SW 1271 (cell line): ENCODE measurements around the gene SHCBP1L.

Source experiments
- DNase-seq, 2 experiments: peaks; one replicate each; lab custom pipeline; 2025; lab: John Stamatoyannopoulos, UW

Gene SHCBP1L

DNA sequence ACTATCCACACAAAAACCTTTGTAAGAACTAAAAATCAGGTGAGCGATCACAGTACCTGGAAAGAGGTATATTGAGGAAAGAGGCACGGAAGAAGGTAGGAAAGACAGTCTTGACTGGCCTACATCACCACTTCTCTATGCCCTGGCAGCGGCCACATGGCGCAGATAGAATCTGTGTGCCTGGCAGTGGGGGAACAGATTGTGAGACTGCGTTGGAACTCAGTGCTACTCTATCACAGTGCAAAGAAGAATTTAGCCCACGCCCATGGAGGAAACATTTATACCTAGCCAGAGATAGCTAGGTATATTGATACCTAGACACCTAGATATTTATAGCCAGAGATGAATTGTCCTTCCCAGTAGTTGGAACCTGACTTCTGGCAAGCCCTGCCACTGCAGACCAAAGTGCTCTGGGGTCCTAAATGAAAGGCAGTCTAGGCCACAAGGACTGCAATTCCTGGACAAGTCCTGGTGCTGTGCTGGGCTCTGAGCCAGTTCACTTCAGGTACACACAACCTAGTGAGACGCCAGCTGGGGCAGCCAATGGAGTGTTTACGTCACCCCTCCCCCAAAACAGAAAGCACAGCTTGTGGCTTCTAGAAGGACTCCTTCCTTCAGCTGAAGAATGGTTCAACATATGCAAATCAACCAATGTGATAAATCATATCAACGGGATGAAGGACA is 61.9 kb downstream of the SHCBP1L start:
- no peak for DNase-seq

DNA sequence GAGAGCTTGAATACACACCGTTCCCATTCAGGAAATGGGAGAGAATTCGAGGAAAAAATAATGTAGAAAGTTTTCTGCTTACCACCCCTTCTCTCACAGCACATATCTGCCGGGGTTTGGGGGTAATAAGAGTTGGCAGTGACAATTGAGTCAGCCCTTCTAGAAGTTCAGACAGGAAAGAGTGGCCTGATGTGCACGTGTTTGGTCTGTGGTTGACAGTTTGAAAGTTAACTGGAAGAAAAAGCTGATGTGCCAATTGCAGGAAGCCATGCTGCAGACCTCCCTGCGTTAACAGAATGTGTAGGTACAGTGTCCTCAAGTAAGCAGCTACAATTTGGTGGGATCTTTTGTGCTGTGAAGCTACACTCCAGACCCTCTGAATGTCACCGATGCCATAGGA is 63.0 kb downstream of the SHCBP1L start:
- DNase-seq = no peak

DNA sequence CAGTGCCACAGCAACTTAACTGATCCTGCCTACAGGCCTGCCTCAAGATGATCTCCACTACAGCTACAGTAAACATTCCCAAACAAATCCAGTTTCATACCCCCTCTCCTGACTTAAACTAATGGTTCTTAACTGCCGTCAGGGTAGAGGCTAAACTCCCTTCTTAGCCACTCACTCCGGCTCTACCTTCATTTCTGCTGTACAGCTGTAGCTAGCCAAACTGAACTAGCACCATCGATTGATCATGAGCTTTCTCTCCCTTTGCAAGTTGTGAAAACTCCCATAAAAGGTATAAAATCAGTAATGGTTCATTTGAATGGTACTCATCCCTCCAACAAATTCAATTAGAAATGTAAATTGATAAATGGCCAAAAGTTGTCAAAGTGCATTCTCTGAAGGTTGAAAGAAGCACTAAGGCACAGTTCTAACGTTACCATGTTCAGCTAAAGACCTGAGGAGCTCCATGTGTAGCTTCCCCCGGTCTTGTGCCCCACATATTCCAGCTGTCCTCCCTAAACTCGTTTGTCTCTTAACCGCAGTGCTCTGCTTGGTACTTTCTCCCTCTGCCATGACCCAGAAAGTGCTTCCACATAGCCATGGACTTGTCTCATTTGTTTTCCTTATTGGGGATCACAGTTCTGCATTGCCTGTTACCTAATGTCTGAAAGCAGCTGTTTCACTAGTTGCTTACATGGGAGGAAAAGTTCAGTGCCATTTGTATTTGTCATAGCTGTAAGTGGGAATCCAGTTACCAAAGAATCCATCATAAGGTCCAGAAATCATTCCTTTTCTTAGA is 64.0 kb downstream of the SHCBP1L start:
- DNase-seq = no peak

DNA sequence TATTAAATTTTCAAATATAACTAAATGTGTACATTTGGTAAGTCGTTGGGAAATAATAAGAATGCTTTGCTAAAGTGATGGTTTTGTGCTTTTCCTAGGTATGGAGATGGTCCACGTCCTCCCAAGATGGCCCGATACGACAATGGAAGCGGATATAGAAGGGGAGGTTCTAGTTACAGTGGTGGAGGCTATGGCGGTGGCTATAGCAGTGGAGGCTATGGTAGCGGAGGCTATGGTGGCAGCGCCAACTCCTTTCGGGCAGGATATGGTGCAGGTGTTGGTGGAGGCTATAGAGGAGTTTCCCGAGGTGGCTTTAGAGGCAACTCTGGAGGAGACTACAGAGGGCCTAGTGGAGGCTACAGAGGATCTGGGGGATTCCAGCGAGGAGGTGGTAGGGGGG is 66.0 kb downstream of the SHCBP1L start:
- no peak for DNase-seq

DNA sequence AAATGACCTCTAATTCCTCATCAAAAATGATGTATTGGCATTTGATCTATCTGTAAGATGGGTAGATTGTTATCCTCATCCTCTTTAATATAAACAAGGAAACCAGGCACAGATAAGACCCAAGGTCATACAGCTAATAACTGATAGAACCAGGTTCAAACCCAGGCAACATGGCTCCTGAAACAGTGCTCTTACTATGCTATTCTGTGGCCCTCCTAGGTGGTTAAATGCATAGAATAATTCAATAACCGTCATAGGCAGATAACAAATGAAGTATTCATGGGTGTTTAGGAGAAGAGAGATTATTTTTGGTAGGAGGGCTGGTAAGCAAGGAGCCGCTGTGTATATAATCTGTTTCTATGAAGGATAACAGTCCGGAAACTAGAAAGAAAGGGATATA is 67.4 kb downstream of the SHCBP1L start:
- no peak for DNase-seq

DNA sequence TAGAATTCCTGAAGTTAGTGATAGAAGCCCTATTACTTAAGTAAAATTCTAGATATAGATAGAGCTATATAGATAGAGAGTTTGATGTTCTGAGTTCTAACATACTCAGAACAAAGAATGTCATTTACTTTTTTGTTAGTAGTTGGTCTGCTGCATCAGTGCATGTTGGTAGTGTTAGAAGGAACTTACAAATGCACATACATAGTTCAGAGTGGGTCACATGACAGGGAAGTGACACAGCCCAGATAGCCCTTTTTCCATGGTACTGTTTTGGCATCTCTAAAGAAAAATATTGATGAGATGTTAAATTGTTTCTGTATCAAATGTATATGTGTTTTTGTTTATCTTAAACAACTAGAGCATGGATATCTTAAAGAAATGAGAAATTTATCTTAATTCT is 68.1 kb downstream of the SHCBP1L start:
- no peak for DNase-seq

DNA sequence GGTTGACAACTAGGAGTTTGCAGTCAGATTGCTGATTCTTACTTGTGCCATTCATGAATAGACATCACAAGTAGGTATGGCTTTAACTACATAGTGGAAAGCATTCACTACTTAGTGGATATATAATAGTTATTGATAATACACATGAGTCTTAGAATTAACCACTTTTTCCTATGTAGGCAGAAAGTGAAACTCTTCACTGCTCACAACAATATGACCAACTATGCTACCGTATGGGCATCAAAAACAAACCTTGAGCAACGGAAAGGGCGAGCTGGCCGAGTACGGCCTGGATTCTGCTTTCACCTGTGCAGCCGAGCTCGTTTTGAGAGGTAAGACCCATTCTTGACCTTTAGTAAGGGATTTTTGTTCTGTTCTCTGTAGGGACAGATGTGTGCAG is 75.1 kb downstream of the SHCBP1L start:
- DNase-seq = no peak

DNA sequence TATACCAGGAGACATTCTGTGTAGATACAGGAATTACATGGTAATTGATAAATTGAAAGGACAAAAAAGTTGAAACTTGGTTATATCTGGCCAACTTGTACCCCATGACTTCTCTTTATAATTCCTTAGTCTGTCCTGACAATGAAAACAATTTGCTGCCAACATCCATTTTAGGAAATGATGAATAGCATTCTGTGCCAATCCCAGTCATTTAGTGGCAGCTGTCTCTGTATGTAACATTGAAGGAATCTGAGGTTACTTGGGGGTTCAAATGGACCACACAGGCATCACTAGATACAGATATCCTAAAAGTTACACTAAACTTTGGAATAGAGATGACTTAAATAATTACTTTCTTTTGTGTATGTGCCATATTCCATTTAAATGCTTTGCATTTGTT is 75.6 kb downstream of the SHCBP1L start:
- no peak for DNase-seq

DNA sequence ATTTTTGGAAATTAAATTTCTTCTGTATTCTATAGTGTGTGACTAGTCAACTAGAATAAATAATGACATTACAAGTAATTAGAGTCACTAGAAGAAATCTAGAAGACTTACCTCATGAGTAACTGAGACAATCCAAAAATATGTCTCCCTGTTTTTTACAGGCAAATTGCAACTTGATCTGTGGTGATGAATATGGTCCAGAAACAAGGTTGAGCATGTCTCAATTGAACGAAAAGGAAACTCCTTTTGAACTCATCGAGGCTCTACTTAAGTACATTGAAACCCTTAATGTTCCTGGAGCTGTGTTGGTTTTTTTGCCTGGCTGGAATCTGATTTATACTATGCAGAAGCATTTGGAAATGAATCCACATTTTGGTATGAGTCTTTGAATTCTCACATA is 77.1 kb downstream of the SHCBP1L start:
- no peak for DNase-seq

DNA sequence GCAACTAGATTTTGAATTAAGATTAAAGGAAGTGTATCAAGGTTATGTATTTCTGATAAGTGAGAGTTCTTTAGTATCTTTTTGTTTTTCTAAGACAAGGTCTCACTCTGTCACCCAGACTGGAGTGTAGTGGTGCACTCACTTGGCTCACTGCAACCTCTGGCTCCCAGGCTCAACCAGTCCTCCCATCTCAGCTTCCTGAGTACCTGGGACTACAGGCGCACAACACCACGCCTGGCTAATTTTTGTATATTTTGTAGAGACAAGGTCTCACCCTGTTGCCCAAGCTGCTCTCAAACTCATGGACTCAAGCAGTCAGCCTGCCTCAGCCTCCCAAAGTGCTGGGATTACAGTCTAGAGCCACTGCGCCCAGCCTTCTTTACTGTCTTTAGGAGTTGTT is 80.1 kb downstream of the SHCBP1L start:
- DNase-seq = no peak

DNA sequence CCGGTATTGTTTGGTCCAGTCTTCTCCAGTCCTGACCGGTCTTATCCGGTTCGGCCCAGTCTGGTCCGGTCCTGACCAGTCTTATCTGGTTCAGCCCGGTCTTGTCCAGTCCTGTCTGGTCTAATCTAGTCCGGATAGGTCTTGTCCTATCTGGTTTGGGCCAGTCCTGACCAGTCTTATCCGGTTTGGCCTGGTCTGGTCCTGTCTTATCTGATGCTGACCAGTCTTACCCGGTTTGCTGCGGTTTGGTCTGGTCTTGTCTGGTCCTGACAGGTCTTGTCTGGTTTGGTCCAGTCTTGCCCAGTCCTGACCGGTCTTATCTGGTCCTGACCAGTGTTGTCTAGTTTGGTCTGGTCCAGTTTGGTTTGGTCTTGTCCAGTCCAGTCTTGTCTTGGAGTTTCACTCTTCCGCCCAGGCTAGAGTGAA is 83.7 kb downstream of the SHCBP1L start:
- DNase-seq = no peak

DNA sequence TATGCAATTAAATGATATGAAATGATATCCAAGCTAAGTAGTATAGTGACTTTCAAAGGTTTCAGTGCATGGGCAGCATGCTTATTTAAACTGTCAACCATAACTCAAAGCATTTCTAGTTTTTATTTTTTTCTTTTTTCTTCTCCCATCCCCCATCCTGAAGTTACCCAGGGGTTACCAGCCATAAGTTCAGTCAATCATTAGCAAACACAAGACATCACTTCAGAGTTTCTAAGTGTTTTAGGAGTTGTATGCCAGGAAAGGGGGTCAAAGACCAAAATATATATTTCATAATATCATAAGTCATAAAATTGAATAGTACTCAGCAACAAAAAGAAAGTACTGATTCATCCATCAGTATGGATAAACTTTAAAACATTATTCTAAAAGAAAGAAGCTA is 85.1 kb downstream of the SHCBP1L start:
- no peak for DNase-seq

DNA sequence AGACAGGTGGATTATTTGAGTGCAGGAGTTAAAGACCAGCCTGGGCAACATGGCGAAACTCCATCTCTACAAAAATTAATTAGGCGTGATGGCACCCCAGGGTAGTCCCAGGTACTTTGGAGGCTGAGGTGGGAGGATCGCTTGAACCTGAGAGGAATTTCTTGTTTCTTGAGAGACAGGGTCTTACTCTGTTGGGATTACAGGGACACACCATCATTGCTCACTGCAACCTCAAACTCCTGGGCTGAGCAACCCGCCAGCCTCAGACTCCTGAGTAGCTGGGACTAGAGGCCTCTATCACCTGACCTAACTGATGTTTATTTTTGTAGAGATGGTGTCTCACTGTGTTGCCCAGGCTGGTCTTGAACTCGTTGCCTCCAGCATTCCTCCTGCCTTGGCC is 89.0 kb downstream of the SHCBP1L start:
- DNase-seq = no peak

DNA sequence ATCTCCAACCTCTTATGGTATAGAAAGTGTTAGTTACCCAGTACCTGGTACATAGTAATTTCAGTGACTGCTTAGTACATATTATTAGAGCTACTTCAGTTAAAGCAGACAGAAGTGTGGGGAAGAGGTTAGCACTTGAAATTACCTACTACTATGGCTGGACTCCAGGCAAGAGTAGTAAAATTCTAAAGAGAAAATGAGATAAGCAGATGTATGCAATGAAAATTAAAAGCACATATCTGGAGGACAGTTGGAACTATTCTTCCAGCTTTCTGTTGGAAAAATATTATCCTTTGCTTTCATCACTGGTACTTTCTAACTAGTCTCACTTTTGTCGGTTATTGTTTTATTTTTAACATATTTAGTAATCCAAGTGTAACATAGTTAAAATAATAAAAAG is 90.1 kb downstream of the SHCBP1L start:
- DNase-seq = no peak

DNA sequence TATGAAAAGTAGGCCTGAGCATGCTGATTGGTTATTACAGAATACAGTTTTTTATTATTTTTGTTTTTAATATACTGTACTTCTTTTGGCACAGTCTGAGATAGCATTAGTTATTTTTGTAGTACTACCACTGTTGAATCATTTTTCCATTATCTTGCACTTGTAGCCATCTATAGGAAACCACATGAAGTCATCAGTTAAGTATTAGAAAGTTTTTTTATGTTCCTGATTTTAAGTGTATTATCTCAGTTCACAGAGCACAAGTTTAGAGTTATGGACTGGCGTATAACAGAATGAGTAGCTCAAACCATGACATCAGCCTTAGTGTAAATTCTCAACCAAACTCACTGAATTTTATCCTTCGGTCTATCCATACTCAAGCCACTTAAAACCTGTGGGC is 91.0 kb downstream of the SHCBP1L start:
- DNase-seq = no peak

DNA sequence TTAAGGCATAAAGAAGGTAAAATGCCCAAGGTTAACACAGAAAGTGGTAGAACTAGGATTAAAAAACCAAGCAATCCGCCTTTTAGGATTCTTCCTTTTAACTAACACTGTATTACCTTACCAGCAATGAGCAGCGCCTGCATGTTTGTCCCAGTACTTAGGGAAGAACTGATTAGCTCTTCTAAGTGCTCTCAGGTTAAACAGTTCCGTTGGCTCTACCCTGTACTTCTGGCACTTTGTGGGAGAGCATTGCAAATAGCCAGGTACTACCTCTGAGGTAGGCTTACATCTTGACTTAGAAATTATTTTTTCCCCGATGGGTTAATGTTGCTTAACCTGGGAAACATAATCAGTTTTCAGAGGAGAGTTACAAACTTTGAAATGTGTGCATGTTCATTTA is 92.3 kb downstream of the SHCBP1L start:
- DNase-seq = no peak

DNA sequence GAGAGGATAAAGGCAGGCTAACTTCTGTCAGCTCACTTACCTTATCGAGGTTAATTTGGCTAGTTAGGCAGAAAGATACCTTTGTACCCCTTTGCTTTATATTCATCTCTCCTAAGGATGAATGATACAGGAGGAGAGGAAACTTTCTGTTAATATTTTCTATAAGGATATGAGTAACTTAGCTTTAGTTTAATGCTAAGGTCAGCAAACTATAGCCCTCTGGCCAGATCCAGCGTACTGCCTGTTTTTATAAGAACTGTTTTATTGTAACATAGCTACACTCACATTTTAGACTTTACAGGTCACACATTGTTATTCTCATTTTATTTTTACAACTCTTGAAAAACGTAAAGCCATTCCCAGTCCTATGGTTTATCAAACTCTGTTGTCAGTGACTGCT is 95.8 kb downstream of the SHCBP1L start:
- DNase-seq = no peak

DNA sequence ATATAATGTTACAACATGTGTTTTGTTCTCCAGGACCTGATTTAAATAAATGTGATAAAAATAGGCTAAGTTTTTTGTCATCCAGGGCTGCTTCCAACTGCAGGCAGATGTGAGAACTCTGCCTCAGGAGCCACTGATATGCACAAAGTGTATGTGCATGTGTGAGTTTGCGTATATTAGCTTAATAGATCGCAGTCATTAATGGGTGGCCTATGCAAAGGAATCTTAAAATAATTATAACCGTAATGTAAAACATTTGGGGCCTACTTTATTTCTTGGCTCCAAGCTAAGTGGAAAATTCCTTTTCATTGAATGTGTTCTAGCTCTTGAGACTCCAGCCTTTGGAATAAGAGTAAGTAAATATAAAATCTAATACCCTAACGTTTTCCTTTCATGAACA is 97.1 kb downstream of the SHCBP1L start:
- no peak for DNase-seq

DNA sequence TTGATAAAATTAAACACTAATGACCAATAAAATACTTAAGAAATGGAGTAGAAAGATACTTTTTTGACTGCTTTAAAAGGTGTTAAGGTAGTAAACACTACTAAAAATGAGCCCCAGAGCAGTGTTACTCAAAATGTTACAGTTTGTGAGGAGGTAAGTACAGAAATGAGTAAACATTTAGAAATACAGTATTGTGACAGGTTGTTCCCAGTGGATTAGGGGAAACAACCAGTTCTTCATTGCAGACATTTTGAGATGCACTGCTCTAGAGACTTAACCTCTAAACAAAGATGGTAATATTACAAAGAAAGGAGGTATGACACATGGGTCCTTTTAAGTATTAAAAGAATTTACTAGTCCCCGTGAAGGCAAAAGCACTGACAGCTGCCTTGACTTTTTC is 101.1 kb downstream of the SHCBP1L start:
- DNase-seq = no peak

DNA sequence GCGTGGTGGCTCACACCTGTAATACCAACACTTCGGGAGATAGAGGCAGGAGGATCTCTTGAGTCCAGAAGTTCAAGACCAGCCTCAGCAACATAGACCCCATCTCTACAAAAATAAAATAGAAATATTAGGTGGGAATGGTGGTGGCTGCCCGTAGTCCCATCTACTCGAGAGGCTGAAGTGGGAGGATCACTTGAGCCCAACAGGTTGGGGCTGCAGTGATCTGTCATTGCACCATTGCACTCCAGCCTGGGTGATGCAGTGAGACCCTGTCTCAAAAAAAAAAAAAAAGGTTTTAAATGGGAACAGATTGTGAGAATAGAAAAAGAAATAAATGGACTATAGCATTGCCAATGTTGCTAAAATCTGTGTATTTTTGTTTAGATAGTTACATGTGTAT is 102.6 kb downstream of the SHCBP1L start:
- no peak for DNase-seq
